Measurements from ENCODE around the gene AK2.

Gene AK2

GRCh38 chr1:32963746-32964460, 72.8 kb downstream of the AK2 start:
- no peak; the same call in 1 of the 2 replicates for TF ChIP-seq CTCF (conservative IDR thresholded peaks at IDR 0.05; ENCODE audit: low read length)
- DNase-seq (ENCODE audit: low read depth): peak; percentile 35
- peak overlapping the region; percentile 86 for H3K4me3 ChIP-seq (ENCODE audit: low read length)

- peak overlapping the region; percentile 86 for H3K4me3 ChIP-seq (ENCODE audit: low read length)
- peak; percentile 35 for DNase-seq (ENCODE audit: low read depth)
- no peak for TF ChIP-seq CTCF (conservative IDR thresholded peaks at IDR 0.05; ENCODE audit: low read length)
Measured at GRCh38 chr1:32962248-32962896, 74.3 kb downstream of the AK2 start.

- no peak for DNase-seq (ENCODE audit: low read depth)
- H3K4me3 ChIP-seq (ENCODE audit: low read length): no peak overlapping the region
- no peak for TF ChIP-seq CTCF (conservative IDR thresholded peaks at IDR 0.05; ENCODE audit: low read length)
Measured at GRCh38 chr1:32960819-32961355, 75.8 kb downstream of the AK2 start.

- H3K4me3 ChIP-seq (ENCODE audit: low read length): no peak overlapping the region
- TF ChIP-seq CTCF (conservative IDR thresholded peaks at IDR 0.05; ENCODE audit: low read length): no peak
- no peak for DNase-seq (ENCODE audit: low read depth)
Measured at GRCh38 chr1:32960342-32960741, 76.3 kb downstream of the AK2 start.

GRCh38 chr1:32958827-32959226, 77.9 kb downstream of the AK2 start:
- H3K4me3 ChIP-seq (ENCODE audit: low read length): no peak overlapping the region
- TF ChIP-seq CTCF (conservative IDR thresholded peaks at IDR 0.05; ENCODE audit: low read length): no peak
- DNase-seq (ENCODE audit: low read depth): no peak
